ENCODE results near the gene HES4. TPM values are rescaled to one million over a fixed set of nuclear protein-coding genes. Genes with fewer than 3 reads are reported as not detected.

HES4 gene
- total RNA-seq, 1 donor from 2014 or later = 36.7 TPM

Other genes starting within 250 kb of the HES4 start
- 1.7 TPM for gene SAMD11, start 76.2 kb downstream of the HES4 start, total RNA-seq
- 41.7 TPM for gene NOC2L, start 40.8 kb downstream of the HES4 start, total RNA-seq
- gene KLHL17, start 39.5 kb downstream of the HES4 start, total RNA-seq = 7.0 TPM
- not detected for gene PLEKHN1, start 33.6 kb downstream of the HES4 start, total RNA-seq
- gene PERM1, start 18.0 kb downstream of the HES4 start, total RNA-seq = 174 TPM
- 19.2 TPM for gene ISG15, start 13.4 kb upstream of the HES4 start, total RNA-seq
- gene AGRN, start 20.0 kb upstream of the HES4 start, total RNA-seq = 14.1 TPM
- not detected for gene RNF223, start 74.2 kb upstream of the HES4 start, total RNA-seq
- 2.9 TPM for gene C1orf159, start 116.0 kb upstream of the HES4 start, total RNA-seq
- 0.24 TPM for gene TTLL10, start 173.8 kb upstream of the HES4 start, total RNA-seq
- not detected for gene TNFRSF18, start 206.5 kb upstream of the HES4 start, total RNA-seq
- 1.4 TPM for gene TNFRSF4, start 214.1 kb upstream of the HES4 start, total RNA-seq
- gene SDF4, start 231.9 kb upstream of the HES4 start, total RNA-seq = 125 TPM
- 8.3 TPM for gene B3GALT6, start 232.1 kb upstream of the HES4 start, total RNA-seq
- gene C1QTNF12, start 246.6 kb upstream of the HES4 start, total RNA-seq = 0.57 TPM

Data from Right ventricle myocardium inferior (tissue), 1 donor.